ENCODE results near the gene F11R.

Gene F11R

GRCh38 chr1:161061419-161061818 lies 40.5 kb upstream of the F11R start:
- TF ChIP-seq CTCF (IDR thresholded peaks at IDR 0.05; ENCODE audit: low read depth, low read length), result no peak
- no peak for DNase-seq (ENCODE audit: low read depth, low spot score)
- no peak overlapping the region for H3K4me3 ChIP-seq (ENCODE audit: low read depth, low read length)
- in situ Hi-C loops (cut with HindIII; ENCODE audit: low sequenced_read_pairs), result no loop called here

GRCh38 chr1:161059293-161059692 lies 38.3 kb upstream of the F11R start:
- H3K4me3 ChIP-seq (ENCODE audit: low read depth, low read length), result no peak overlapping the region
- no peak for DNase-seq (ENCODE audit: low read depth, low spot score)
- no peak for TF ChIP-seq CTCF (IDR thresholded peaks at IDR 0.05; ENCODE audit: low read depth, low read length)
- in situ Hi-C loops (cut with HindIII; ENCODE audit: low sequenced_read_pairs), result no loop called here

GRCh38 chr1:161054805-161055204 lies 33.9 kb upstream of the F11R start:
- no peak overlapping the region for H3K4me3 ChIP-seq (ENCODE audit: low read depth, low read length)
- in situ Hi-C loops (cut with HindIII; ENCODE audit: low sequenced_read_pairs), result no loop called here
- no peak for TF ChIP-seq CTCF (IDR thresholded peaks at IDR 0.05; ENCODE audit: low read depth, low read length)
- no peak for DNase-seq (ENCODE audit: low read depth, low spot score)

GRCh38 chr1:161054232-161054631 lies 33.3 kb upstream of the F11R start:
- H3K4me3 ChIP-seq (ENCODE audit: low read depth, low read length), result no peak overlapping the region
- no peak for TF ChIP-seq CTCF (IDR thresholded peaks at IDR 0.05; ENCODE audit: low read depth, low read length)
- DNase-seq (ENCODE audit: low read depth, low spot score), result no peak
- in situ Hi-C loops (cut with HindIII; ENCODE audit: low sequenced_read_pairs), result no loop called here

GRCh38 chr1:161052899-161053298 lies 31.9 kb upstream of the F11R start:
- no peak overlapping the region for H3K4me3 ChIP-seq (ENCODE audit: low read depth, low read length)
- no peak for DNase-seq (ENCODE audit: low read depth, low spot score)
- in situ Hi-C loops (cut with HindIII; ENCODE audit: low sequenced_read_pairs), result no loop called here
- no peak for TF ChIP-seq CTCF (IDR thresholded peaks at IDR 0.05; ENCODE audit: low read depth, low read length)

- TF ChIP-seq CTCF (IDR thresholded peaks at IDR 0.05; ENCODE audit: low read depth, low read length), result no peak
- H3K4me3 ChIP-seq (ENCODE audit: low read depth, low read length), result no peak overlapping the region
- no peak for DNase-seq (ENCODE audit: low read depth, low spot score)
- in situ Hi-C loops (cut with HindIII; ENCODE audit: low sequenced_read_pairs), result no loop called here
Observed at GRCh38 chr1:161051219-161051618, 30.3 kb upstream of the F11R start.

Measured in astrocyte of the spinal cord (primary cell).